Stimulated activated CD8-positive, alpha-beta memory T cell treated with anti-CD3 and anti-CD28 coated beads, Interleukin-12 subunit alpha, Interleukin-12 subunit beta, amount 100 ng/mL, for 24 hours (primary cell): ENCODE results near the gene THOP1.
A peak's percentile ranks its signal among the peaks of the same experiment; 100 is the strongest.

Experiments
- DNase-seq: peaks from one replicate; pipeline ENCODE4 v3.0.0-alpha.2; 2020; ENCODE audit errors: extremely low read depth

Gene THOP1

DNA sequence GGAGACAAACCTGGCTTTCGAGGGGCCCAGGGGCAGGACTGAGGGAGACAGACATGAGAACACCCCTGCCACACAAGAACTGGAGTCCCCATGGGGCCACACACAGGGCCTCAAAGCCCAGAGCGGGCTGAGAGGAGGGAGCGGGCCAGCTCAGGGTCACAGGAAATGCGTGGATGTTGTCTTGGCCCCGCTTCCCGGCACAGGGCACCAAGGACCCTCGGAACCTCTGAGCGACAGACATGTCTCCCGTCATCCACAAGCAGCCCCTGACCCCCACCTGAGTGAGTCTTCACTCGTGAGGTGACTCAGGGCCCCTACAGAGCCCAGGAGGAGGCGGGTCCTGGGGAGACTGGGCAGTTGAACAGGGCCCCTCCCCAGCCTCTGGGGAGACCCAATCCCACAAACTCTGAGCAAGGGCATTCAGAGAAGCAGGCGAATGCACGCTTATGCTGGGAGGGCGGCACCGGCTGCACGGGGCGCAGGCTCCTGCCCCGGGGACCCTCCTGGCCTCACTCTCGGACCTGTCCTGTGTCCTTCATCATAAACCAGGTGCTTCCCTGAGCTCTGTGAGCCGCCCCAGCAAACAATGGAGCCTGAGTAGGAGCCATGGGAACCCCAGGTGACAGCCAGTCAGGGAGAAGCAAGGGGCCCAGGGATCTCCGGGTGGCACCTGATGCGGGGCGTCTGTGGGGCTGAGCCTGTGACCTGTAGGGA is 22.4 kb upstream of the THOP1 start:
- no peak for DNase-seq

DNA sequence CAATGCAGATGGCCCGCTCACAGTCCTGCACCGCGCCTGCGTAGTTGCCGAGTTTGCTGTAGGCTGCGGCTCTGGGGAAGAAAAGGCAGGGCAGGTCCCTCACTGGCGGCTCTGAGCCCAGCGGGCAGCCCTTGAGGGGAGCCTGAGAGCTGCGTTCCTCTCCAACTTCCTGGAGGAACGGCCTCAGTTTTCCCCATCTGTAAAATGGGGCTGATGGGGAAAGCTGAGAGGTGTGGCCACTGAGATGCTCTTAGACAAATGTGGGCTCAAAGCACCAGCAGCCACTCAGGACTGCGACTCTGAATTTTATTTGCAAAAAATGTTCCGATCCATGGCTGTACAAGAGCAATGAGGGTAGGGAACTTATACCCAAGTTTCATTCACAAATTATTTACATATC is 21.6 kb upstream of the THOP1 start:
- no peak for DNase-seq

DNA sequence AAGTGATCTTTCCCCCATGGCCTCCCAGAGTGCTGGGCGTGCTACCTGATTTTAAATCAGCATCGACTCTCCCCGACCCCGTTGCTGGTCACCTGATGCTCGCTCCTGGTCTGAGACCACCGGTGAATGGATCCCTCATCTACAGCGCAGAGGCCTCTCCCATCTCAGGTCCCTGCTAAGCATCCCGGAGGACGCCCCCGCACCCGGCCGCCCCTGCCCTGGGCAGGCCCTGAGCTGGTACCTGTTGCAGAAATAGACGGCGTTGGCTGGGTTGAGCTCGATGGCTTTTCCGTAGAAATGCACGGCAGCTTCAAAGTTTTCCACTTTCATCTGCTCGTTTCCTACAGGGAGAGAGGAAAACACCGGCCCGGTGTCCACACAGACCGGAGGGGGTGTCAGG is 20.4 kb upstream of the THOP1 start:
- no peak for DNase-seq

DNA sequence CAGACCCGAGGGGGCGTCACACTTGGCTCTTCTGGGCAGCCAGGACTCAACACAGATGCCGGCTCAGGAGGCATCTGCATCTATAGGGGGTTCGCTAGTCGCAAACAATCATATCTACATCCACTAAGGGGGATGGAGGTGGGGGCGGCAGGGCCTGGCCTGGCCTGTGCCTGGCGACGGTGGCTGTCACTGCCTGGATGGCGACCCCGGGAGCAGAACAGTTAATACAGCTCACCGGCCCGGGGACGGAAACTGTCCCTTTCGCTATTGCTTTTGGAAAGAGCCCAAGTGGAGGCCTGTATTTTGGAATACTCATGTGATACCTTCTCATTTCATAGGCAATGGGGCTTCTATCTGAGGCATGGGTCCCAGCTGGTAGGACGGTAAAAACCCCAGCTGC is 19.9 kb upstream of the THOP1 start:
- no peak for DNase-seq

DNA sequence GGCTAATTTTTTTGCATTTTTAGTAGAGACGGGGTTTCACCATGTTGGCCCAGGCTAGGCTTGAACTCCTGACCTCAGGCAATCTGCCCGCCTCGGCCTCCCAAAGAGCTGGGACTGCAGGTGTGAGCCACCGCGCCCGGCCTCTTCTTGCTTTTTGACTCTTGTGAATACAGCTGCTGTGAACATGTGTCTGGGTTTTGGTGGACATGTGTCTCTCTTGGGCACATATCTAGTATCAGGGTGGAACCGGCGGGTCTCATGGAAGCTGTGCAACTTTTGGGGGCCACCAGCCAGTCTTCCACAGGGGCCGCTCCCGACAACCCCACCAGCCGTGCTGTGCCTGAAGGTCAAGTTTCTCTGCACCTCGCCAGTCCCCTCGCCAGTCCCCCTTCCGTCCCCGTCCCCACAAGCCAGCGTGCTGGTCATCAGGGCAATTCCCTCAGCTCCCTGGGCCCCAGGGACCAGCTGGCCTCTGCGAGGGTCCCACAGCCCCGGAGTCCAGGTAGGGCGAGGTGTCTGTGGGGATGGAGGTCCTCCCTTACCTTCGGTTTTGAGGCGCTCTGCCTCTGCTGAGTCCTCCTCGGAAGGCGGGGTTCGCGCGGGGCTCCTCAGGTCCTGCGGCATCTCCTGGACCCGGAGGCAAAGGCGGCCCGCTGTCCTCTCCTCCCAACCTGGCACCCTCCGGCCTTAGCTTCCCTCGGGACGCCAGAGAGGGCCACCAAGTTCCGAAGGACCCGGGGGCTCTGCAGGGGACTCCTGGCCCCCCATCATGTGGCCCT is 18.5 kb upstream of the THOP1 start:
- DNase-seq: no peak

DNA sequence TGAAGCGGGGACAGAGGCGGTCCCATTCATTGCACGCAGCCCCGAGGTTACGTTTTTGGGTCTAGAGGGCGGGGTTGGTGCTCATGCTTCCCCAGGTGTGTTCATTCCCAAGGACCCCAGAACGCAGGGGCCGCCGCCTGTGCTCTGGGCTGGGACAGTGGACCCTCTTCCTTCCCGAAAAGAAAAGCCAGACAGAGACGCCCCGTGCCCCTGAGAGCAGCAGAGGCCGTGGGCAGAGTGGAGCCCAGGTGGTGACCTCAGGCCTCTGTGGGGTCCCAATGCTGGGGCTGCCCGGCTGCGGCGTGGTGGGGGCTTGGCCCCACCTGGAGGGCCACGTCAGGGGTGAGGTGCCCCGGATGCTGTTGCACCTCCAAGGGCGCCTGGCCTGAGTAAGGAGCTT is 17.6 kb upstream of the THOP1 start:
- no peak for DNase-seq

DNA sequence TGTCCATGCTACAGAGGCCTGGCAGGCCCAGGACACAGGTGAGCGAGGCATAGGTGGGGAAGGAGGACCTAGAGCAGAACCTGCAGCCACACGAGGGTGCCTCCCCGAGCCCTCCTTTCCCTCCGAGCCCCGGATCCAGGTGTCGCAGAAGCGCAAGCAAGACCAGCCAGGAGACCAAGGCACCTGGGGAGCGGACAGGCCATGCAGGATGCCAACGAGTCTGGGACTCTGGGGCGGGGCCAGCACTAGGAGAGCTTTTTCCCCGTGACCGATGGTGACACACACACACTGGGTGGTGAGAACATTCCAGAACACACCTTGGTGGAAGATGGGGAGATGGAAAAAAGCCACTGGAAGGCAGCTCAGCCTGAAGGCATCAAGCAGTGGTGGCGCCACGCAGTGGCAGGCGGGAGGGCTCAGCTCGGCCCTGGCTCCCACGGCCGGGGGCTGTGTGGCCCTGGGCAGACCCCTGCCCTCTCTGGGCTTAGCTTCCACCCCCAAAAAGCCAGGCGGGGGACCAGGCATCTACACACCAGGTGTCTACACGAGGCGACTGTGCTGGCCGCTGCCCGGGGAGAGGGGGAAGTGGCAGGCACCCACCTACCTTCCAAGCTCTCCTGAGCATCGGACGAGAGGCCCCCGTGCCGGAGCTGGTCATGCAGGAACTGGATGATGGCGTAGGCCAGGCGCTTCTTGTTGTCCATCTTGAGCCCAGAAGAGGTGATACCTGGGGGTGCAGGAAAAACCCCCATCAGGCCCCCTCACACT is 16.8 kb upstream of the THOP1 start:
- DNase-seq: no peak

DNA sequence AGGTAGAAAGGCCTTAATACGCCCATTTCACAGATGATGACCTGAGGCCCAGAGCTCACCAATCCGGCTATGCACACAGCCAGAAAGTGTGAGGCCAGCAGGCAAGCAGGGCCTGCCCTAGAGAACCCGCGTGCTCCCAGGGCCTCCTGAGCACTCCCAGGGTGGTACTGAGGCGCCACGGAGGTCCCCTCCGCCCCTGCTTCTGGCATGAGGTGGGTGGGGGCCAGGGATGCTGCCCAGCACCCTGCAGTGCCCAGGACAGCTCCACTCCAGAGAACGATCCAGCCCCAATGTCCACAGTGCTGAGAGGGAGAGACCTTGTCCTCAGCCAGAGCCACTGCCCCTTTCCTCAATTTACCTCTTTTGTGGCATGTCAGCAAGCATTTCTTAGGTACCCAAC is 16.1 kb upstream of the THOP1 start:
- no peak for DNase-seq

DNA sequence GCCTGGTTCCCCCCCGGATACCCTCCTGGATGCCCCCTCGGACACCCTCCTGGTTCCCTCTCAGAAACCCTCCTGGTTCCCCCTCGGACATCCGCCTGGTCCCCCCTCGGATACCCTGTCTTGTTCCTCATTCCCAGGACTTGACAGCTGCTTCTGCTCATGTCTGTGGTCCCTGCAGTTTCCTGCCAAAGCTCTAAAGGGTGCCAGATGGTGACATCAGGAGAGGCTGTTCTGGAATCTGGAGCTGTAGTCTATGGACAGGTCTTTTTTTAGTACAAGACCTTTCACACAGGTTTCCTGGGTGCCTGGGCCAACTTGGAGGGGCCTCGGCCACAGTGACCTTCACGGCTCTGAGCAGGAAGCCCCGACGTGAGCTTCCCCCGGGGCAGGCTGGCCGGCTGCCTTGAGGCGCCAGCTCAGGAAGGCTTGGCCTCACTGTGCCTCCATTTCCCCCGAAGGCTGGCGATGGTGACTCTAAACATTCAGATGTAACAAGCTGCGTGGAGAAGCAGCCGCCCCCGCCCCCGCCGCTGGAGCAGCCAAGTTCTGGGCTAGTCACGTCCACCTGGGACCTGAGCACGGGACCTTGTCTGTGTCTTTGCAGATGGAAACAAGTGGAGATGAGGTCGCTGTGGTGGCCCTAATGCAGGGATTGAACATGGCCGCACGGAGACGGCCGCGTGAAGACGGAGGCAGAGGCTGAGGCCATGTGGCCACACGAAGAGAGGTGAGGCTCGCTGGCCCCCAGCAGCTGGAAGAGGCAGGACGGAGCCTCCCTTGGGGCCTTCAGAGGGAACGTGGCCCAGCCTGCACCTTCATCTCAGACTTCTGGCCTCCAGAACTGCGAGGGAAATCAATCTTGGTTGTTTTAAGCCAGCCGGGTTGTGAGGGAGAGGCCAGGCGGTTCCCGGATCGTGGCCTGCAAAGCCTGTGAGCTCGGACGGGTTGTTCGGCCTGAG is 15.0 kb upstream of the THOP1 start:
- no peak for DNase-seq

DNA sequence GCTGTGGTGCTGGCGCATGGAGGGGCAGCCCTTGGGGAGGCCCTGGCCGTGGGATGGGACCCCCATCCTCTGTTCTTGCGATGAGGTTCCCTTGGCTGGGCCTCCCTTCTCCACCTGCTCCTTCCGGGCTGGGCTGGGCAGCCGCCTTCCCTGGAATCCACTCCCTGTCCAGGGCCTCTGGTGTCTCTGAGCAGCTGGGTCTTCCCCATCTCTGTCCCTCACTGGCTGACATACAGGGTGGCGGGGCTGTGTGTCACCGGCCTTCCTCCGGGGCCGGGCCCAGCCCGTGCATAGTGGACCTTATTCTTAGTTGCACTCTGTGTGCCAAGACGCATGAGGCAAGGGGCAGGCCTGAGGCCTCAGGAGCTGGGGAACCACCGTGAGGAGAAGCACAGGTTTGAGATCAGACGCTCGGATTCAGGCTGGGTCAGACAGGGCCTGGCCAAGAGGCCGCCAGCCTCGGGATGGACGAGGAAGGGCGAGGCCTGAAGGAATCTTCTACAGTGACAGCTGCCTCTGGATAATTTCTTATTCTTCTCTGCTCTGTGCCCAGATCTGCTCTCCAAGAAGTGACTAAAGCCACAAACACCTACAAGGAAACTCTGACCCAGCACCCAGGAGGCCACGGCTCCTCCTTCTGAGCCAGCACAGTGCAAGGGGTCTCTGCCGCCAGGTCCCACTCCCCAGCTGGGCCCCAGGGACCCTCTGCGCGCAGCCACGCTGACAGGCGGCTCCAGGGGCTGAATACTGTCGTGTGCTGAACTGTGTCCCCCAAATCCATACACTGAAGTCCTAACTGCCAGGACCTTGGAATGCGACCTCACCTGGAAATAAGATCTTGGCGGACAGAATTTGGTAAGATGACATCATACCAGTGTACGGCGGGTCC is 13.3 kb upstream of the THOP1 start:
- no peak for DNase-seq

DNA sequence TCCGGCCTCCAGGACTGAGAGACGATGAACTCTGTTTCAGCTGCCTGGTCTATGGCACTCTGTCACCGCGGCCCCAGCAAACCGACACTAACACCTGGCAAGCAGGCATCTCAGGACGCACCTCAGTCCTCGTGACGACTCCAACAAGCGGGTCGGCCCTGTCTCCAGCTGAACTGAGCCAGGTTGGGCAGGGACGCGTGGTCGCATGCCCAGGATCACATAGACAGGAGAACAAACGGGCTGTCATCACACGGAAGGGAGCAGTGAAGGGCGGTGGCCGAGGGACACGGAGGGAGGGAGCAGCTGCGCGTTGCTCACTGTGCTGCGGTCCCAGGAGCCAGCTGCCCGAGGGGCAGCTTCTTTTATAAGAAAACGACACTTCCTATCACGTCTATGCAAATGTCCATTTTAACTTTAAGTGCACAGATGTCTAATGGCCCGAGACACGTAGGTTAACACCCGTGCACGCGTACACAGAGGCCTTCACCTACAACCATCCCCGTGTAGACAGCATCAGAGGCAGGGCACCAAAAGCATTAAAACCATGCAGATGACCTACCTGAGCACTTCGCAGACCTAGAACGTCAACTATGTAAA is 11.1 kb upstream of the THOP1 start:
- DNase-seq: no peak

DNA sequence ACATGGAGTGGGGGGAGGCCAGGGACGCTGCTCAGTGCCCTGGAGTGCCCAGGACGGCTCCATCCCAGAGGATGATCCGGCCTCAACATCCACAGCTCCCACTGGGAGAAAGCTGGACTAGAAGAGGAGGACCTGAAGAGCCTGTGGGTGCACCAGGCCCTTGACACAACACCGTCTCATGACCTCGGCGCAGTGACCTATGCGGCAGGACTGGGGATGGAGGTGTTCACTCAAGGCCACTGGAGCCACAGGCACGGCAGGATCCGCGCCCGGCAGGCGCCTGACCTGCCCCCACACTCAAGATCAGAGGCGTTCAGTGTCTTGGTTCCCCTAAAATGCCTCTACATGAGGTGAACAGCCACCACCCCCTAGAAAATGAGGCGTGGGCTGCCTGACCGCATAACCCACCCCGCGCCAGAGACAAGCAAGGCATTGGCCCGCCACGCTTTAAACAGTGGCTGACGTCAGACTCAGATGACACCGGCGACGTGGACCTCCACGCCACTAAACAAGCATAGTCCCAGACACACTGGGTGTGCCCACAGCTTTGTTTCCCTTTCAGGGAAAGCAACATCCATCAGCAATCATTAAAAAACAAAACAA is 10.2 kb upstream of the THOP1 start:
- no peak for DNase-seq

DNA sequence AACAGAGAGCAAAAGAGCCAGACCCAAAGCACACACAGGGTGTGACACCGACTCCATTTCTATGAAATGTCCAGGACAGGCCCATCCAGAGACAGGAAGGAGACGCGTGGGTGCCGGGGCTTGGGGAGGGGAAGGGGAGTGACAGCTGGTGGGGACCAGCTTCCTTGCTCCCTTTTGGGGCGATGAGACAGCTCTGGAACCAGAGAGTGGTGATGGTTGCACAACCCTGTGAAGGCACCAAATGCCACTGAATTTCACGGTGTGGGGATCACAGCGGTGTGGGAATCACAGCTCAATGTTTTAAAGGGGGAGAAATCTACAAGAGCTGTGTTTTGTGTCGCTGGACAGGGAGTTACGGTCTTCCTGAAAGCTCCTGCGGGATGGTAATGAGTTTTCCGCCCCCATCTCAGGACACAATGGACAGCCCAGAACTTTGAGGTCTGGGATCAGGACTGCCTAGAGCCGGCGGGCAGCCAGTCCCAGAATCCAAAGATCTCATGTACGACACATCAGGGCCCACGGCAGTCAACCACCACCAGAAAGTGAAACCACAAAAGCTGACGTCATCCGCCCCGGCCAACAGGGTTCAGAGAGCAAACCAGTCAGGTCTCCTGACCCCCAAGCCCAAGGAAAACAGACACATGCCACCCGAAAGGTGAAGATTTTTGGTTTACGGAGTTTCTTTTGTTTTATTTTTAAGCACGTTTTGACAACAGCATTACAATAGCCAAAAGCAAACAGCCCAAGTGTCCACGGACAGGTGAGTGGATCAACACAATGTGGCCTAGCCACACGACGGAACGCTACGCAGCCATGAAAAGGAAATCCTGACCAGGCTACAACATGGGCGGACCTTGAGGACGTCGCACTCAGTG is 9.5 kb upstream of the THOP1 start:
- peak; percentile 44 for DNase-seq

DNA sequence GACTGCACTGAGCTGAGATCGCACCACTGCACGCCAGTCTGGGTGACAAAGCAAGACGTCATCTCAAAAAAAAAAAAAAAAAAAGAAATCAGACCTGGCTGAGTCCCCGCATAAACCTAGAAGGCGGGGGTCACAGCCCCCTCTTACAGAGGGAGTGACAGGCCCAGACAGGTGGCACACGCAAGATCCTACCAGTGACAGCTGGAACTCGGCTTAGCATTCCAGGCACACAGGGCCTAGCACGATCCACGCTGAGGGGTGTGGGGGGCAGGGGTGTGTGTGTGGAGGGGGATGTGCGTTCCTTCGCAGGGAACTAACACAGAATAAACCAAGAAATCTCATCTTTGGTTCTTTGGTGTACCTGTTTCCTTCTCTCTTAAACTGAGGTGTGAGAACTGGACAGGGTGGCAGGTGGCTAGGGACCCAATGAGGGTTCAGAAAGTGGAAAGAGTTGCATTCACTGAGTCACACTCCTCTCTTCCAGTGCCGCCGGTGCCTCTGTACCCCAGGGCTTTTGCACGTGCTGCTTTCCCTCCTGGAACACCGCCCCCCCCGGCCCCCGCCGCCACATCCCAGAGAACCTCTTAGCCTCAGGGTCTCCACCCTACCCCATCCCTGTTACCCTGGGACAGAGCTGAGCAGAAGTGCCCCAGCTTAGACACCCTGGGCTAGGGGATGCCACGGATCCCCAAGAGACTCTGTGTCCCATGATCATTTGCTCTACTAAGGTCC is 7.2 kb upstream of the THOP1 start:
- no peak for DNase-seq

DNA sequence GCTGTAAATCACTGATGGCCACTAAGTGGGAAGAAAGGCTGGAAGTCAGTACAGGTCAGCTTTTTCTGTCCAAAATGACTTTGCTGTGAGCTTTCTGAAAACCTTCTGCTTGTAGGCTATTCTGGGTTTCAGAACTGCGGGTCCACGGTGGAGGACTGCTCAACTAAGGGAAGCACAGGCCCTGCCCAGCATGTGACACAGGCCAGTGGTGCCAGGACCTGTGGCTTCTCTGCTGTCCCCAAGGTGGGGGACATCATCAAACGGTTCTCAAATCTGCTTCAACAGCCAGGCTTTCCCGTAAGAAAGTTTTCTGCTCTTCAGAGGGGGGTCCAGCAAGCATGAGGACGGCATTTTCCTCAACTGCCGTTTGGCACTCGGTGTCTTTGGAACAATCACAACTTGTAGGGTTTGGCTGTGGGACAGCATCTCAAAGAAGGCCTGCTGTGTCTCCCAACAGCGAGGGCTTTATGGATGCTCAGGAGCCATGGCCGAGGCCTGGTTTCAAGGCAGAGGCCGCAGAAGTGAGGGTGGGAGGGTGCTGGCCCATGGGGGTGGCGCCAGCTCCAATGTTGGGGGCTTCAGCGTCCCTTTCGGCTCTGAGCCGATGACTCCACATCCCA is 6.1 kb upstream of the THOP1 start:
- DNase-seq: no peak

DNA sequence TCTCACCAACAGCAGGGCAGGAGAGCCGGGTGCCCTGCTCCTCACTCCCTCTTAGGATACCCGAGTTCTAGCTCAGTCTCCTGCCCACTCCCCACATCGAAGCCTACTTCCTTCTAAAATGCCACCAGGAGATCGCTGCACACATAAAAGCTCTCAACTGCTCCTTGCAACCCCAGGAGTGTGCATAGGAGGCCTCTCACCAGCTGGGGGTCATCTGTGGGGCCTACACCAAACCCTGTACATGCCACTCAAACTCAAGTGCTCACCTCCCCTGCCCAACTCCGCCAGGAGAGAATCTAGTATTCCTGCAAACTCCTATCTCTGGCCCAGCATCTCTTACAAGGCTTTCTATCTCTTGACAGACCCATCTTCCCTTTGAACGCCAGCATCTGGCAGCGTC is 5.0 kb upstream of the THOP1 start:
- DNase-seq: no peak

DNA sequence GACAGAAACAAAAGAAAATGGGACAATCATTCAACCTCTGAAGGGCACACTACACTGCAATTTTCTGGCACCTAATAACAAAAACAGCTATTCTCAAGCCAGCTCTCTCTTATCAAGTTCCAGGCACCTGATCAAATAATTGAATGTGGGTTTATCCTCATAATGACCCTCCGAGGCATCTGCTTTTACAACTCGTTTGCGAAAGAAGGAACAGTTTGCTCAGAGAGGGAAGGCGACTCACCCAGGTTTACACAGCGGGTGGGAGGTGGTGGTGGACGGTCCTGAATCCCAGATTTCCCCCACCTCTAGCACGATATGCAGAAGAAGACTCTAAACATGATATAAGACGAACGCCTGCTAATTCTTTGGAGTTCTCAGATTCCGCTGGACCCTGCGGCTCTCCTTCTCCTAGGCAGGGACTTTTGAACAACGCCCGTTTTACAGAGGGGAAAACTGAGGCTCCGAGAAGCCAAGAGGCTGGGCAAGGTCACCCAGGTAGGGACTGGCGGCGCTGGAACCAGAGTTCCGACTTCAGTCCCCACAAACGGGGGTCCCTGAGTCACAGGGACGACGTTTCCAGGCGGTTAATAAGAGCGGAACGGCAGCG is 2.9 kb upstream of the THOP1 start:
- no peak for DNase-seq
